WERI-Rb-1 (cell line): ENCODE measurements around the gene ZFR2.

Experiments used
- DNase-seq: peaks from one replicate; pipeline ENCODE4 v3.0.0-alpha.2; 2020
- H3K27ac ChIP-seq: fragments of 250-450 bp; sonication (Bioruptor Pico); 2 replicates; pipeline ENCODE4 v1.5.1; 2020; ENCODE audit warnings: mild to moderate bottlenecking, moderate library complexity
- H3K27me3 ChIP-seq: fragments of 250-450 bp; sonication (Bioruptor Pico); 2 replicates; pipeline ENCODE4 v1.5.1; 2021; ENCODE audit warnings: mild to moderate bottlenecking, low read depth, moderate library complexity; ENCODE audit not compliant: insufficient read depth, severe bottlenecking
- H3K36me3 ChIP-seq: fragments of 250-450 bp; sonication (Bioruptor Pico); 2 replicates; pipeline ENCODE4 v1.5.1; 2020; ENCODE audit warnings: mild to moderate bottlenecking, moderate library complexity
- H3K4me3 ChIP-seq: 2 replicates; pipeline ENCODE4 v1.5.1; 2011; ENCODE audit warnings: low read depth, mild to moderate bottlenecking, control low read depth, low read length
- H3K9me3 ChIP-seq: fragments of 250-450 bp; sonication (Bioruptor Pico); 2 replicates; pipeline ENCODE4 v1.5.1; 2021; ENCODE audit warnings: mild to moderate bottlenecking, moderate library complexity; ENCODE audit not compliant: severe bottlenecking
- CTCF ChIP-seq: IDR thresholded peaks from 2 replicates; pipeline ENCODE4 v1.5.1; 2011; ENCODE audit warnings: low read depth, mild to moderate bottlenecking, control low read depth, inconsistent platforms, low read length

Gene ZFR2

GRCh38 chr19:3834349-3835054 lies 34.3 kb downstream of the ZFR2 start:
- H3K9me3 ChIP-seq = no peaks in the 10 kb centered on the region
- no peak overlapping the region for H3K4me3 ChIP-seq
- no peaks in the 10 kb centered on the region for H3K27me3 ChIP-seq
- H3K36me3 ChIP-seq = no peaks in the 10 kb centered on the region
- TF ChIP-seq CTCF = no peak
- H3K27ac ChIP-seq = no peak overlapping the region
- DNase-seq = no peak

DNA sequence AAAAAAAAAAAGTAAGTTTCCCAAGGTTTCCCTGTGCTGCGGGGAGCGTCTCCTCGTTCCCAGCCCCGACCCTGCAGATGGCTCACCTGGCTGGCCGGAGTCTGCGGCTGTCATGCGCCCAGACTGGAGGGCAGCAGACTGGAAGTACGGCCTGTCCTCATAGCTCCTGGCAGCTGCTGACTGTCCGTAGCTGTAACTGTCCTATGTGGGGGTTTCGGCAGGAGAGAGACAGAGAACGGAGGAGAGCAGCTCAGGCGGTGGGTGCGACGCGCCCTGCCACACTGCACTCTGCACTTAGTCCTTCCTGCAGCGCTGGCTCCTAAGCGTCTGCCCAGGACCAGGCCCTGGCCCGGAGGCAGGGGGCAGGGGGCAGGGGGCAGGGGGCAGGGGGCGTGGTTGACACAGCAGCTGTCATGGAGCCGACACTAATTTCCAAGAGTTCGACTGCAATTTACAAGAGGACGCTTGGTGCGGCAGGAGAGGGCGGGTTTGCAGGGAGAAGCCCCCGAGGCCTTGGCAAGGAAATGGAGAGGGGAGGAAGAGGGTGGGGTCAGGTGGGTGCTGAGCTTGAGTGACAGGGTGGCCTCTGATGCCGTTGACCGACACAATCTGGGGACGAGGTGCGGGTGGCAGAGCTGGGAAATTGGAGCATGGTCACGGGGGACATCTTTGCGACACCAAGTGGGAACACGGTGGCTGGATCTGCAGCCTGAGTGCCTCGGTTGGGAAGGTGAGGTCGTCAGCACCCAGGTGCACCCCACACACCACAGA lies 35.1 kb downstream of the ZFR2 start:
- Histone ChIP-seq H3K27me3 (no peaks in the 10 kb centered on the region), H3K4me3 (no peak overlapping the region), H3K9me3 (no peaks in the 10 kb centered on the region), H3K27ac (no peak overlapping the region), H3K36me3 (no peaks in the 10 kb centered on the region)
- no peak for TF ChIP-seq CTCF
- DNase-seq = no peak

GRCh38 chr19:3832001-3832400 lies 36.8 kb downstream of the ZFR2 start:
- H3K9me3 ChIP-seq = no peaks in the 10 kb centered on the region
- no peak overlapping the region for H3K4me3 ChIP-seq
- DNase-seq = no peak
- no peaks in the 10 kb centered on the region for H3K36me3 ChIP-seq
- no peak for TF ChIP-seq CTCF
- no peaks in the 10 kb centered on the region for H3K27me3 ChIP-seq
- H3K27ac ChIP-seq = no peak overlapping the region

- H3K4me3 ChIP-seq = no peak overlapping the region
- no peak for DNase-seq
- no peaks in the 10 kb centered on the region for H3K9me3 ChIP-seq
- no peak for TF ChIP-seq CTCF
- H3K27ac ChIP-seq = no peak overlapping the region
- no peaks in the 10 kb centered on the region for H3K36me3 ChIP-seq
- no peaks in the 10 kb centered on the region for H3K27me3 ChIP-seq
Observed at GRCh38 chr19:3831601-3832000, 37.2 kb downstream of the ZFR2 start.

DNA sequence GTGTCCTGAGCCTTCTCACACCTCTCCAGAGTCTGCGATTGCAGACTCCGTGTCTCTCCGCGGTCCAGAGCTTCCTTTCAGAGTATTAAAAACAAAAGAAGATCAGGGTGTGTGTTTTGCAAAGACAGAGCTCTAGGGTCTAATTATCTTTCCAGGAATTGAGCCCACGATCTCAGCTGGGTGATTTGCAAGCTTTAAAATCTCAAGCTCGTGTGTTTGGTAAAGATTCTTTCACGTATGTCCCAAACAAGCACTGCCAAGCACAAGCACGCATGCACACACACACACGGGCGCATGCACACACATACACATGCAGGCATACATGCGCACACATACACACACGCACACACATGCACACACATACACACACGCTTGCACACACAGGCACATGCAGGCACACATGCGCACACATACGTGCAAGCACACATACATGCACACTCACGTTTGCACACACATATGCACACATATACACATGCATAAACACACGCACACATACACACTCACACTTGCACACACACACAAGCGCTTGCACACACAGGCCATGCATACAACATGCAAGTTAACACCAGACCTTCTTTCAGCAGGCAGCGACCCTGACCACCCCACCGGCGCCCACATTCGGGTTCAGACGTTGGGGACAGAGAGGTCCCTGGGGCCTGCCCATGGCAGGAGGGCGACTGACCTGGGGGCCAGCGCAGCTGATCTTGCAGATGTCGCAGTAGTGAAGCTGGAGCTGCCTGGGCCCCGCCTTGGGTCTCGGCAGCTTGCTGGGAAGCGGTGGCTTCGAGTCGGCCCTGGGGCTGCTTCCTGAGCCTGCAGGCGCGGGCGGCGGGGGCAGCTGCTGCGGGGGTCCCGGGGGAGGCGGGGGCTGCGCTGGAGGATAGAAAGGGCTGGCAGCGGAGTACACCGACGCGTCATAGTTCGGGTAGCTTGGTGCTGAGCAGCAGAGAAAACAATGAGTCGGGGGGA lies 37.9 kb downstream of the ZFR2 start:
- no peaks in the 10 kb centered on the region for H3K9me3 ChIP-seq
- DNase-seq = no peak
- no peaks in the 10 kb centered on the region for H3K27me3 ChIP-seq
- H3K4me3 ChIP-seq = no peak overlapping the region
- H3K36me3 ChIP-seq = no peaks in the 10 kb centered on the region
- H3K27ac ChIP-seq = peak overlapping the region; percentile 5; the same call in 1 of the 2 replicates
- TF ChIP-seq CTCF = no peak
